Glomerular endothelial cell (primary cell): Measurements from ENCODE around the gene GOLGA8Q. TPM values are rescaled to one million over a fixed set of nuclear protein-coding genes. Genes with fewer than 3 reads are reported as not detected.
"Not testable (repeated sequence)": the region's sequence is repeated elsewhere in the genome, so short reads cannot be mapped to it uniquely, and the experiment has no call there.

Experiments
- DNase-seq: peaks from one replicate; pipeline ENCODE4 v3.0.0-alpha.2; 2011; ENCODE audit warnings: low read depth, low spot score; ENCODE audit errors: extremely low read depth
- total RNA-seq: library from RNA; depleted of rRNA; stranded (reverse); fragments of >200 nt; gene quantifications from 2 replicates; pipeline ENCODE4 v1.2.3, GENCODE V29; 2015

GOLGA8Q gene, protein sequence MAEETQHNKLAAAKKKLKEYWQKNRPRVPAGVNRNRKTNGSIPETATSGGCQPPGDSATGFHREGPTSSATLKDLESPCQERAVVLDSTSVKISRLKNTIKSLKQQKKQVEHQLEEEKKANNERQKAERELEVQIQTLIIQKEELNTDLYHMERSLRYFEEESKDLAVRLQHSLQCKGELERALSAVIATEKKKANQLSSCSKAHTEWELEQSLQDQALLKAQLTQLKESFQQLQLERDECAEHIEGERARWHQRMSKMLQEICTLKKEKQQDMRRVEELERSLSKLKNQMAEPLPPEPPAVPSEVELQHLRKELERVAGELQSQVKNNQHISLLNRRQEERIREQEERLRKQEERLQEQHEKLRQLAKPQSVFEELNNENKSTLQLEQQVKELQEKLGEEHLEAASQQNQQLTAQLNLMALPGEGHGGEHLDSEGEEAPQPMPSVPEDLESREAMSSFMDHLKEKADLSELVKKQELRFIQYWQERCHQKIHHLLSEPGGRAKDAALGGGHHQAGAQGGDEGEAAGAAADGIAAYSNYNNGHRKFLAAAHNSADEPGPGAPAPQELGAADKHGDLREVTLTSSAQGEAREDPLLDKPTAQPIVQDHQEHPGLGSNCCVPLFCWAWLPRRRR
- not detected in 2 replicates for total RNA-seq

DNA sequence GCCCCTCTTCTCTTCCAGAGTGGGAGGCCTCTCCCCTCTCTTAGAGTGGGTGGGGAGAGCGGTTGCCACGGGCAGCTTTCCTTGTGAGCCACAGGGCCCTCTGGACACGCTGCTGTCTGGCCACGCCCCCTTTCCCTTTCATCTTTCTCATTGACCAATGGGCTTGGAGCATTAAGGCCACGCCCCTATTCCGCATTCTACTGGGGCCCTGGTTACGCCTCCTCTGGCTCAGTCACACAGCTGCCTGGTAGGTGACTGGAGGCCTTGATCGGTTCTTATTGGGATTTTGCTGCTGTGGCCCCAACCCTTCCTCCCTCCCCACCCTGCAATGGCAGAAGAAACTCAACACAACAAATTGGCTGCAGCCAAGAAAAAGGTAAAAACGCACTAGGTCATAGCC, at the start of gene GOLGA8Q:
Gene GOLGA8Q, plus strand, starts transcription at position 301 of the 400 bp plus-strand sequence. Its CDS starts 28 bp downstream, at position 329.
- DNase-seq = not testable (repeated sequence)

DNA sequence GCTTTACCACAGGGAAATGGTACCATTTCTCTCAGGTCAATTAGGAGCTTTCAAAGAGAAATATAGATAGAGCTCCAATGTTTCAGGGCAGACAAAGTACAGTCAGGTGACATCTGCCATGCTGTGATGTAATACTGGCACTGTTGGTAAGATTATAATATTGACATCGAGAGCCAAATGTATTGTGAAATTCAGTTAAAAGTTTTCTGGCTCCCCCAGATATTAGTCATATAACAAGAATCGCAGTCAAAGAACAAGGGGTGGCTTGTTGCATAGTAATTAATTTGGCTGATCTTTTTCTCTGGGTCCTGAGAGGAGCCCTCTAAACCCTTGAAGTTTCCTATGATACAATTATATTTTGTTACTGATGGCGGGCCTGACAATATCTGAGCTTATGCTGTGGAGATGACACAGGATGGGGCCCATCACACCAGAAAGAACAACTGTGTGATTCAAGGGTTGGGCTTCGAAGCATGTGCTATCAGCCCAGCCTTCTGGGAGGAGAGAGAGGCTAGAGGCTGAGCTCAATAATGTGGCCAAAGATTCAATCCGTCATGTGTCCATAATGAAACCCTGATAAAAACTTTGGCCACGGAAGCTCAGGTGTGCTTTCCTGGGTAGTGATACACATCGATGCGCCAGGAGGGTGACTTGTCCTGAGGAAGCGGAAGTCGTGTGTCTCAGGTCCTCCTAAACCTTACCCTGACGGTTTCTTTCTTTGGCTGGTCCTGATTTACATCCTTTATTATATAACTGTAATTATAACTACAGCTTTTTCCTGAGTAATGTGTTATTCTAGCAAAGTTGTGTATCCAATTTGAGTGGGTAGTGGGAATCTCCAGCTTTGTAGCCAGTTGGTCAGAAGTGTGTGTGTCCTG, 48.7 kb upstream of the GOLGA8Q start:
- not testable (repeated sequence) for DNase-seq

DNA sequence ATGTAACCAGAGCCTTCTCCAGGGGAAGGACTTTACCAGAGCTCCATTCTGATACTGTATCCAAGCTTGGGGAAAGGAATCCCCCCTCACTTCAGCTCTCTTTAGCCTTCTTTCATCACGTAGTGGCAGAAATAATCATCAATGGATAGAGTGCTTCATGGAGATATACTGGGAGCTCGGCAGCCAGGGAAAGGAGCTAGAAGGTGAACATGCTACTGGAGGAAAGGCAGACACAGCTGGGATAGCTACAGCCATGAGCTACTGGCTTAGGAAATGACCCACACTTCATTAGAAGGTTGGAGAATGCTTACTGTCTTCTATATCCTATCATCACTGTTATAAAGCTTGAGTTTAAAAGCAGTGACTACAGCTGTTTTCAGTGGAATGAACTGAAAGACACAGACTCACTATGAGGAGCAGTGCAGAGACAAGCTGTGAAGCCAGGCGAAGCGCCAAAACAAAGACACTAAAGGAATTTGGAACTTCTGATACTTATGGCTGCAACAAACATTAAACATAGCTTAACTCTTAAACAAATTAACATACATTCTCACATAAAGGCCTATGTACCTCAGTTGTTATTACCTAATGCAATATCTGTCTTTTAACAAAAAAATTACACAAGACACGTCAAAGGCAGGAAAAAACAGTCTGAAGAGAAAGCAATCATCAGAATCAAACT, 47.5 kb upstream of the GOLGA8Q start:
- DNase-seq = not testable (repeated sequence)

- not testable (repeated sequence) for DNase-seq
These were observed 37.3 kb upstream of the GOLGA8Q start for GRCh38 chr15:30514545-30514944.

GRCh38 chr15:30523453-30524243, 28.2 kb upstream of the GOLGA8Q start:
- DNase-seq = not testable (repeated sequence)

- not testable (repeated sequence) for DNase-seq
These were observed 25.9 kb upstream of the GOLGA8Q start for GRCh38 chr15:30525912-30526311.

GRCh38 chr15:30529049-30529448, 22.8 kb upstream of the GOLGA8Q start:
- DNase-seq = not testable (repeated sequence)

DNA sequence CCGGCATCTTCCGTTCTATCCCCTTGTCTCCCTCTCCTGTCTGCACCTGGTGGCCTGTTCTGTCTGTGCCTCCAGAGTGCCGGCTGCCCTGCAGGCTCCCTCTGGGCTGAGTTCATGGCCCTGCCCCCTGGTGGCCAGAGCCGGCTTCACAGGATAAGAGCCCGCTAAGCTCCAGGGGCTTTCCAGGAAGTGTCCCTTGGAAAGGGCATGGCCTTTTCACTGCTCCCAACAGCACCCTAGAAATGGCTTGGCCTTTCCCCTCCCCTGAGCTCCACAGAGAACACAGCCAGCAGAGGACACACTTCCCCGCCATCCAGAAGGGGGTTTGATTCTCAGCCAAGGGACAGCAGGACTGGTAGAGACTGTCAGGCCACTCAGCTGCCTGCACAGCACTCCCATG, 15.1 kb downstream of the GOLGA8Q start:
- not testable (repeated sequence) for DNase-seq

DNA sequence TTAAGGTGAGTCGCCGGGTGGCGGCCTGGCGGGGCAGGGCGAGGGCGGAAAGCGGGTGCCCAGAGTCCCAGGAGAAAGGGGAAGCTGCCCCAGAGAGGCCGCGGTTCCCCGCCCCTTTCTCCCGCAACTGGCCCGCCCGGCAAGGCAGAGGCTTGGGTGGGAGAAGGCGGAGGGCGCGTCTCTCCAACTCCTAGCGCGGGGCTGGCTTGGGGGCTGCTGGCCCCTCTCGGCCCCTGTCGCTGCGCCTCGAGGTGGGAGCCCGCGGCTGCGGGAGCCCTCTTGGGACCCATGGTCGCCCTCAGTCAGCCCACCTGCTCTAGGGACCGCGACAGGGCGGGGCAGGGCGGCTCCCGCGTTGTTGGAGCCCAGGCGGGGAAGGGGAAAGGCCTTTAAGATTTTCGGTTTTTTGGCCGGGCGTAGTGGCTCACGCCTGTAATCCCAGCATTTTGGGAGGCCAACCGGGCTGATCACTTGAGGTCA, 21.2 kb downstream of the GOLGA8Q start:
- DNase-seq = not testable (repeated sequence)

- not testable (repeated sequence) for DNase-seq
These were observed 27.6 kb downstream of the GOLGA8Q start for GRCh38 chr15:30579394-30579970.

DNA sequence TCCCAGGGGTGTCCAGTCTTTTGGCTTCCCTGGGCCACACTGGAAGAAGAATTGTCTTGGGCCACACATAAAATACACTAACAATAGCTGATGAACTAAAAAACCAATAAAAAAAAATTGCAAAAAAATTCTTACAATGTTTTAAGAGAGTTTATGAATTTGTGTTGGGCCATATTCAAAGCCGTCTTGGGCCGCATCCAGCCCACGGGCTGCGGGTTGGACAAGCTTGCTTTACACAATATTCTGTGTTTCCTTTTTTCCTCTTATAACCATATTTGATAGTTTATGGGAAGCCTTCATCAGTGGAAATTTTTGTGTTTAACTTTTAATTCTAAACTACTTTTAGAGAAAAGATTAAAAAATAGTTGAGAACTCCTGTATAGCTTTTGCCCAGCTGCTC, 28.9 kb downstream of the GOLGA8Q start:
- not testable (repeated sequence) for DNase-seq

GRCh38 chr15:30598953-30599352, 47.1 kb downstream of the GOLGA8Q start:
- not testable (repeated sequence) for DNase-seq

DNA sequence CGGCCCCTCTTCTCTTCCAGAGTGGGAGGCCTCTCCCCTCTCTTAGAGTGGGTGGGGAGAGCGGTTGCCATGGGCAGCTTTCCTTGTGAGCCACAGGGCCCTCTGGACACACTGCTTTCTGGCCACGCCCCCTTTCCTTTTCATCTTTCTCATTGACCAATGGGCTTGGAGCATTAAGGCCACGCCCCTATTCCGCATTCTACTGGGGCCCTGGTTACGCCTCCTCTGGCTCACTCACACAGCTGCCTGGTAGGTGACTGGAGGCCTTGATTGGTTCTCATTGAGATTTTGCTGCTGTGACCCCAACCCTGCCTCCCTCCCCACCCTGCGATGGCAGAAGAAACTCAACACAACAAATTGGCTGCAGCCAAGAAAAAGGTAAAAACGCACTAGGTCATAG, 51.9 kb downstream of the GOLGA8Q start, which contains the start of gene GOLGA8H:
Gene GOLGA8H, plus strand, starts transcription at position 233 of the 400 bp plus-strand sequence. Its CDS starts 98 bp downstream, at position 331.
- DNase-seq = not testable (repeated sequence)

Other genes starting within 250 kb of the GOLGA8Q start
- gene CHRFAM7A, start 158.5 kb upstream of the GOLGA8Q start, total RNA-seq = 0.44 and 1.1 TPM in 2 replicates
- gene GOLGA8R, start 137.8 kb upstream of the GOLGA8Q start, total RNA-seq = 1.1 and 1.5 TPM in 2 replicates
- 0.23 TPM in 1 of 2 replicates, not detected in the other for gene GOLGA8H, start 52.0 kb downstream of the GOLGA8Q start, total RNA-seq